ENCODE data around the gene TNFRSF13B.

The TNFRSF13B gene

DNA sequence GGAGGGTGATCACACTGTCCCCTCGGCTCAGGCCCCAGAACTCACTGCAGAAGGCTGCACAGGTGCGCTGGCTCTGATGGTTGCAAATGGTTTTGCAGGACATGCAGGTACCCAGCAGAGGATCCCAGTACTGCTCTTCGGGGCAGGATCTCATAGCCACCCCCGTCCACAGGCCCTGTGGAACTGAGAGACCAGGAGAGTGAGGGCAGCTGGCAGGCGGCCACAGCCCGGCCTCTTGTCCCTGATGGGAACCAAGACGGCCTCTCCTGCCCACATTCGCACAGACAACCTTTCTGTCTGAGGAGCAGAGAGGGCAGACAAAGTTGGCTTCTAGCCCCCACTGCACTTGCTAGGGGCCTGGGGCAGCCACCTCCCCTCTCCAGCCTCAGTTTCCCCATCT lies 19.5 kb downstream of the TNFRSF13B start:
- no peak for DNase-seq

DNA sequence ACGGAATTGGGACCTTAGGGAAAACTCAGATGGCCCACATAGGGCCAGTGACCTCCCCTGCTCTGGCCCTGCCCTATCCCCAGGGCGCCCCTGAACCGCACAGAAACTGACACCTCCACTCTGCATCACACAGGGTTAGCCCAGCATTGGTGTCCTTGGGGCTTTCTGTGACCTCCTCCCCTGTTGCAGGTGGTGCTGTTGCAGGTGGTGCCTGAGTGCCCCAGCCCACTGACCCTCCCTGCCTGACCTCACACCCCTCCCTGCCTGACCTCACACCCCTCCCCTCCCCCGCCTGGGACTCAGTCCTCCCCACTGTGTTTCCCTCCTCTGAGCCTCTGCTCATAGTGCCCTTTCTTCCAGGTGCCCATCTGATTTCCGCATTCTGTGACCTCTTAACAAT lies 21.4 kb downstream of the TNFRSF13B start:
- no peak for DNase-seq

- DNase-seq = no peak
Observed at GRCh38 chr17:16948587-16949376, 23.1 kb downstream of the TNFRSF13B start.

GRCh38 chr17:16947470-16947869 lies 24.4 kb downstream of the TNFRSF13B start:
- no peak for DNase-seq

GRCh38 chr17:16945663-16946218 lies 26.2 kb downstream of the TNFRSF13B start:
- no peak for DNase-seq

- no peak for DNase-seq
Observed at GRCh38 chr17:16945136-16945482, 26.8 kb downstream of the TNFRSF13B start.

GRCh38 chr17:16944334-16945135 lies 27.4 kb downstream of the TNFRSF13B start:
- no peak for DNase-seq

GRCh38 chr17:16943541-16944333 lies 28.2 kb downstream of the TNFRSF13B start:
- DNase-seq = no peak

GRCh38 chr17:16943032-16943352 lies 28.9 kb downstream of the TNFRSF13B start:
- no peak for DNase-seq

- DNase-seq = no peak
Observed at GRCh38 chr17:16942141-16943031, 29.5 kb downstream of the TNFRSF13B start.

GRCh38 chr17:16941072-16942036 lies 30.6 kb downstream of the TNFRSF13B start:
- no peak for DNase-seq

DNA sequence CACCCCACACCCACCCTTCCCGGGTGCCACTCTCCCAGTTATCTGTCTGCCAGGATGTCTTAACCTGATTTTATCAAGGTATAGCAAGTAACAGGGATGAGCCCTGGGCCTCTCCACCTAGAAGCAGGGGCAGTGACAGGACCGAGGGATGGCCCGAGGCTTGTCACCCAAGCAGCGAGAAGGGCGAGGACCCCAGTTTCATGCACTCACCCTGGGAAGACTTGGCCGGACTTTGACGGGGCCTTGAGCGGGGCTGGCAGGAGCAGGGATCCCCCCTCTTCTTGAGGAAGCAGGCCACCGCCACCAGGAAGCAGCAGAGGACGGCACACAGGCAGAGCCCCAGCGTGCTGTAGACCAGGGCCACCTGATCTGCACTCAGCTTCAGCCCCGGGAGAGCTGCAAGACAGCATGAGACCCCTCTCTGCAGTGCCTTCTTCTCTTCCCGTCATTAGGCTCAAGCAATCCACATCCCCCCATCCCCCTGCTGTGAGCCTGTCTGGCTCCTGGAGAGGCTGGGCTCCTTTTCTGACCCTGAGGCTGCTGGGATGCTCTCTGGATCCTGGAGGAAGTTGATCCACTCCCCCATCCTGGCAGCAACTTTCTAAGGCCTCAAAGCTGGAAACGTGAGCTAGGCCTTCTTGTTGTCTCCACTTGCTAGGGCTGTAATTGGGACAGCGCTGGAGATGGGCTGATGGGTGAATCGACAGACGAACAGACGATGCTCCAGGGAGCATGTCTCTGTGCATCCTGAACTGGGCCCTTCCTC lies 31.6 kb downstream of the TNFRSF13B start:
- no peak for DNase-seq

DNA sequence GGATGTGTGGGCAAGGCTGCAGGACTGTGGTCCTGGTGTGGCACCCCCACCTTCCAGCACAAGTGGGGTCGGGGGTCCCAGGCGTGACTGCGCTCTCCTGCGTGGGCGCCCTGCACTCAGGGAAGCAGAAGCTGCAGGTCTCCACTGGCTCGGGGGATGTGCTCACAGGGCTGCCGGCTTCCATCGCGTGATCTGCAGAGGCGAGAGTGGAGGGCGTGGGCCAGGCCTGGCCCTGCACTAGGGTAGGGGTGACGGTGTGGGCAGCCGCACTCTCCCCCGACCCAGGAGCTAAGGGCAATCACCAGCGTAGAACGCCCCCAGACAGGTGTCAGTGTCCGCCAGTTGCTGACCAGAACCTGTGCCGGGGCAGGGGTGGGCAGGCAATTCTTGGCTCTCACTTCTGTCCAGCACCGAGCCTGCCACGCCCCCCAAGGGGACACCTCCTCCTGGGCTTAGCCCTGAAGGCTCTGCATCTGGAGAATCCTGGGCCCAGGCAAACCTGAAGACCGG lies 32.3 kb downstream of the TNFRSF13B start:
- DNase-seq = no peak

GRCh38 chr17:16939208-16939576 lies 32.7 kb downstream of the TNFRSF13B start:
- no peak for DNase-seq

GRCh38 chr17:16938496-16939207 lies 33.3 kb downstream of the TNFRSF13B start:
- DNase-seq = no peak

- no peak for DNase-seq
Observed at GRCh38 chr17:16938031-16938430, 33.9 kb downstream of the TNFRSF13B start.

GRCh38 chr17:16937431-16937830 lies 34.5 kb downstream of the TNFRSF13B start:
- no peak for DNase-seq

- no peak for DNase-seq
Observed at GRCh38 chr17:16936536-16937310, 35.2 kb downstream of the TNFRSF13B start.

GRCh38 chr17:16935786-16936185 lies 36.1 kb downstream of the TNFRSF13B start:
- no peak for DNase-seq
